ENCODE results near the gene MTHFD1.

MTHFD1 gene

DNA sequence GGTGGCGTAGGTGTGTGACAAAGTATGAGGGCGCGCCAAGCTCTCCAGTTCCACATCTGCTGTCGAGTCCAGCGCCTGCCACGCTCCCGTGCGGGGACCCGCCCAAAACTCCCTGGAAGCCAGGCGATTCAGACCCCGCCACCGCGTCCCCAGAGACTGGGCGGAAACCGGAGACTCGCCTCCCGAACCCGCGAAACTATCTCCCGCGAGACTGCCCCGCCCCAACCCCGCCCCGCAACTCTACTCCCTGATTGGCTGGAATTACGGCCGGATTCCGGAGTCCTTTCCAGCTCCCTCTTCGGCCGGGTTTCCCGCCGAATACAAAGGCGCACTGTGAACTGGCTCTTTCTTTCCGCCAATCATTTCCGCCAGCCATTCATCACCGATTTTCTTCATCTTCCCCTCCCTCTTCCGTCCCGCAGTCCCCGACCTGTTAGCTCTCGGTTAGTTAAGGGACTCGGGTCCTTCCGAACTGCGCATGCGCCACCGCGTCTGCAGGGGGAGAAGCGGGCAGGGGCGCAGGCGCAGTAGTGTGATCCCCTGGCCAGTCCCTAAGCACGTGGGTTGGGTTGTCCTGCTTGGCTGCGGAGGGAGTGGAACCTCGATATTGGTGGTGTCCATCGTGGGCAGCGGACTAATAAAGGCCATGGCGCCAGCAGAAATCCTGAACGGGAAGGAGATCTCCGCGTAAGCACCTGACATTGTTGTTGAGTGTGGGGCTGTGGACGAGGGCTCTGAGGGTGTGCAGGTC, at the start of gene MTHFD1:
TSS of gene MTHFD1 (plus strand) at position 572 of the 751 bp plus-strand sequence. CDS start at position 647, 75 bp downstream.
- peak within 1 kb of the TSS; percentile 95 for H3K27ac ChIP-seq

DNA sequence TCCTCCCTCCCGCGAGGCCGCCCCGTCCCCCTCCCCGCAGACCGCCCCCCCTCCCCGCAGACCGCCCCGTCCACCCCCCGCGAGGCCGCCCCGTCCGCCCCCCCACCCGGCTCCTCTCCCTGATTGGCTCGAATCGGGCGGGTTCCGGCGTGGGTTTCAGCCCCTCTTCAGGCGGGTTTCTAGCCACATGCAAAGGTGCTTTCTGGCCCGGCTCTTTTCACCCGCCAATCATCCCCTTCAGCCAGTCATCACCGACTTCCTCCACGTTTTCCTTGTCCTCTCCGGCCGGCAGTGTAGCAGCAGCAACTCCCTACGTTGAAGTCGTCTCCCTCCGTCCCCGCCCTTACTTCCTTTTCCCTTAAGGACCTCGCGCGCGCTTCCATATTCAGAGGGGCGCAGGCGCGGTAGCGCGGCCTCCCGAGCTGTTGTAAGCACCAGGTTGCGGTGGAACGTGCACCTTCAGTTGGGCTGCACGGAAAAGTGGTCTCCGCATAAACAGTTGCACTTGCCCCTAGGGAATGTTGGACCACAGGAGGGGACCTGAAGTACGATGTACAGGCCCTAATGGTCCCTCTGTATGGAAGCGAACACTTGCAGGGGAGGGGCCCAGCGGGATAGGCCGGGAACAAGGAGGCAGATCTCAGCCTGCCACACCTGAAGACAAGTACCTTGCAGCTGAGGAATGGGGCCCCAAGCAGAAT, 49.4 kb upstream of the MTHFD1 start:
- peak overlapping the region; percentile 88 for H3K27ac ChIP-seq
- TF ChIP-seq, protein P1, sequence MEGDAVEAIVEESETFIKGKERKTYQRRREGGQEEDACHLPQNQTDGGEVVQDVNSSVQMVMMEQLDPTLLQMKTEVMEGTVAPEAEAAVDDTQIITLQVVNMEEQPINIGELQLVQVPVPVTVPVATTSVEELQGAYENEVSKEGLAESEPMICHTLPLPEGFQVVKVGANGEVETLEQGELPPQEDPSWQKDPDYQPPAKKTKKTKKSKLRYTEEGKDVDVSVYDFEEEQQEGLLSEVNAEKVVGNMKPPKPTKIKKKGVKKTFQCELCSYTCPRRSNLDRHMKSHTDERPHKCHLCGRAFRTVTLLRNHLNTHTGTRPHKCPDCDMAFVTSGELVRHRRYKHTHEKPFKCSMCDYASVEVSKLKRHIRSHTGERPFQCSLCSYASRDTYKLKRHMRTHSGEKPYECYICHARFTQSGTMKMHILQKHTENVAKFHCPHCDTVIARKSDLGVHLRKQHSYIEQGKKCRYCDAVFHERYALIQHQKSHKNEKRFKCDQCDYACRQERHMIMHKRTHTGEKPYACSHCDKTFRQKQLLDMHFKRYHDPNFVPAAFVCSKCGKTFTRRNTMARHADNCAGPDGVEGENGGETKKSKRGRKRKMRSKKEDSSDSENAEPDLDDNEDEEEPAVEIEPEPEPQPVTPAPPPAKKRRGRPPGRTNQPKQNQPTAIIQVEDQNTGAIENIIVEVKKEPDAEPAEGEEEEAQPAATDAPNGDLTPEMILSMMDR (conservative IDR thresholded peaks at IDR 0.05) = no peak
- TF ChIP-seq ZFX (IDR thresholded peaks at IDR 0.05) = peak; percentile 64

More for the DNA sequence above, at the start of gene MTHFD1:
- no peak for TF ChIP-seq ZFX (IDR thresholded peaks at IDR 0.05)
- TF ChIP-seq, protein P1 (conservative IDR thresholded peaks at IDR 0.05) = no peak

DNA sequence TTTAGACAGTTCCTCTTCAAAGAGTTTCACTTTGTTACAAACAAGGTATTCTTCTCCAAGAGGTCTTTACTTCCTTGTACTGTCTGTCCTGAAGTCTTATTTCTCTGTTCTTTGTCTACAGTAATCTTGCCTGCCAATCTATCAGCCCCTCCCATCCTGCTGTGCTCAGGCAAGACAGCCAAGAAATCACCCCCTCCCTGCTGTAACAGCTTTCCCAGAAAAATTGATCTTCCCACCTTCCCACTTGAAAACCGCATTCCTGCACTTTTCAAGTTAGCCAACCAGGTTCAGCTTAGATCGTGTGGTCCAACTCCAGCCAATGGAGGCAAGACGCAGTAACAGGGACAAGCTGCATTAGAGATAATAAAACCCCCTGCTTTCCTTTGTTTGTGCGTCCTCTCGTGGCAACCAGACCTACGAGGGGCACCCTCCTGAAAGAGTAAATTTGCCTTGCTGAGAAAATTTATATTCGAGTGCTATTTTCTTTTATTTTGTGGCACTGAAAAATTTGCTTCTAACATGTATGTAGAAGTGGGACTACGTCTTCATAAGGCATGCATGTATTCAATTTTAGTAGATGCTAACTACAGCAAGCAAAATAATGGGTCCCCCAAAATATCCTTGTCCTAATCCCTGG, 47.5 kb upstream of the MTHFD1 start:
- TF ChIP-seq, protein P1 (conservative IDR thresholded peaks at IDR 0.05) = no peak
- TF ChIP-seq ZFX (IDR thresholded peaks at IDR 0.05) = no peak

DNA sequence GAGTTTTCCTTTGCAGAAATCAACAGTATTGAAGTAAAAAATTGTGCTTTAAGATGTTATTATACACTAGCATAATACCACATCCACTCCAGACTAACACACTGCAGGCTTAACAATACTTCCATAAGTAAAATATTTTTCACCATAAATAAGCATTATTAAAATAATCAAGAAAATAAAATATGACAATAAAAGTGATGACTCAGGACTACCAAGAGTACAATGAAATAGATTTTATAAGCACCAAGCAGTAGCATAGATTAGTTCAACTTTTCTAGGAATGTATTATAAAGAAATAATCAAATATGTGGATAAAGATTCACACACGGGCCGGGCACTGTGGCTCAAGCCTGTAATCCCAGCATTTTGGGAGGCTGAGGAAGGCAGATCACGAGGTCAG, 40.4 kb upstream of the MTHFD1 start:
- no peak overlapping the region for H3K27ac ChIP-seq
- TF ChIP-seq, protein P1 (conservative IDR thresholded peaks at IDR 0.05) = no peak
- TF ChIP-seq ZFX (IDR thresholded peaks at IDR 0.05) = no peak

More for the DNA sequence above, 47.5 kb upstream of the MTHFD1 start:
- H3K27ac ChIP-seq = no peak overlapping the region

DNA sequence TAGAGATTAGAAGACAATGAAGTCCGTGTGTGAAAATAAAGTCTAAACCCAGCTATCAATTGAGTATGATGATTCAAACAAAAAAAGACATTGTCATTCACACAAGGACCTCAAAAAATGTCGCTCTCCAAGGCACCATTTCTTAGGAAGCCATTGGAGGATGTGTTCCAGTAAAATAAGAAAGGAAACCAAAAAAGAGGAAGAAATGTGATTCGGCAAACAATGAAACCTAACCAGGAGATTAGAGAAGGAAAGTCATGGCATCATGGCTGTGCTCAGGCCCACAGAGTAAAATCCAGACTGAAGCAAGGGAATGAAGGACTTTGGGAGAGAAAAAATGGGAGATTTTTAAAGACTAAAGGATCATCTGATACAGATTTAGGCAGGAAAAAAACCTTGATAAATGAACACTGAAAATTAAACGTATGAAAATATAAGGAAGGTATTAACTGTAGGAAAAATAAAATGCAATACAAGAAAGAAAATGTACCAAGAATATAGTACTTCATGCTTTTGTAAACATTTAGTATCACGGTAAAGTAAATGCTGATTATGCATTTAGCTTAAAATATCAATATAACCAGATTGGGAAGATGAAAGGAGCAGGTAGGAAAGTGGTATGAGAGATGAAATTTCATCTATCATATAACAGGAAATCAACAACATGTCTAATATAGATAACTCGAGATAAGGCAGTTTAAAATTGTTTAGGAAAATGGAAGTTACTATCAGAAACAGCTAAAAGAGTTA, 38.2 kb upstream of the MTHFD1 start:
- no peak for TF ChIP-seq ZFX (IDR thresholded peaks at IDR 0.05)
- TF ChIP-seq, protein P1 (conservative IDR thresholded peaks at IDR 0.05) = no peak
- H3K27ac ChIP-seq = no peak overlapping the region

DNA sequence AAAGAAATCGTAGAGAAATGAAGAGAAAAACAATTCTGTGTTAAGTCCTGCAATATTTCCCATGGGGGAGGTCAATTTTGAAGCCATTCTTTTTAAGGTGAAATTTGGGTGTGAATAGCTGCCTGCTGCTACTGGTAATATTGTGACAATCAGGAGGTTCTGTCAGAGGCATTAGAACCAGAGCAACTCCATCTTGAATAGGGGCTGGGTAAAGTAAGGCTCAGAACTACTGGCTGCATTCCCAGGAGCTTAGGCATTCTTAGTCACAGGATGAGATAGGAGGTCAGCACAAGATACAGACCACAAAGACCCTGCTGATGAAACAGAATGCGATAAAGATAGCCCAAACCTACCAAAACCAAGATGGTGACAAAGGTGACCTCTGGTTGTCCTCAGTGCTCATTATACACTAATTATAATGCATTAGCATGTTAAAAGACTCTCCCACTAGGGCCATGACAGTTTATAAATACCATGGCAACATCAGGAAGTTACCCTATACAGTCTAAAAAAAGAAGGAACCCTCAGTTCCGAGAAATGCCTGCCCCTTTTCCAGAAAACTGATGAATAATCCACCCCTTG, 24.8 kb upstream of the MTHFD1 start:
- no peak overlapping the region for H3K27ac ChIP-seq

More for the DNA sequence above, 24.8 kb upstream of the MTHFD1 start:
- TF ChIP-seq, protein P1 (conservative IDR thresholded peaks at IDR 0.05) = no peak
- TF ChIP-seq ZFX (IDR thresholded peaks at IDR 0.05) = no peak
